PC-9 (cell line): ENCODE measurements around the gene HLA-A. TPM values are rescaled to one million over a fixed set of nuclear protein-coding genes. Genes with fewer than 3 reads are reported as not detected.

Experiments used
- BruUV-seq: library from RNA; stranded (reverse); fragments of 400-500 nt; replicated peaks from 2 replicates; lab custom pipeline; 2021; lab: Mats Ljungman, UMichigan
- CTCF ChIA-PET: fragments of 300-600 bp; sonication (Branson Sonifier 250); formaldehyde crosslinking; loops from one replicate; lab custom pipeline; 2022; ENCODE audit warnings: antibody characterized with exemption; lab: Charles Lee
- POLR2A ChIA-PET: fragments of 300-600 bp; sonication (Branson Sonifier 250); formaldehyde crosslinking; loops from one replicate; lab custom pipeline; 2022; ENCODE audit warnings: antibody characterized with exemption; ENCODE audit not compliant: unreplicated experiment; lab: Charles Lee
- DNase-seq, 2 experiments: peaks; one replicate each; pipeline versions ENCODE4 v3.0.0 to v3.0.0-alpha.2; 2015 to 2022; ENCODE audit warnings: mixed read lengths in 1 of 2
- H2AFZ ChIP-seq: fragments of 200-600 bp; sonication (generic); 2 replicates; pipeline ENCODE4 v1.8.1; 2017; ENCODE audit warnings: antibody characterized with exemption
- H3F3A ChIP-seq: fragments of 200-600 bp; sonication (generic); 2 replicates; pipeline ENCODE4 v1.8.1; 2017; ENCODE audit warnings: antibody characterized with exemption, mild to moderate bottlenecking, low read depth; ENCODE audit not compliant: insufficient read depth
- H3K27ac ChIP-seq: fragments of 200-600 bp; sonication (generic); 2 replicates; pipeline ENCODE4 v1.6.1; 2016; ENCODE audit warnings: mixed run types
- H3K27me3 ChIP-seq: fragments of 200-600 bp; sonication (generic); 2 replicates; pipeline ENCODE4 v1.6.1; 2016; ENCODE audit warnings: low read depth, mixed run types; ENCODE audit not compliant: insufficient read depth
- H3K36me3 ChIP-seq: fragments of 200-600 bp; sonication (generic); 2 replicates; pipeline ENCODE4 v1.6.1; 2016; ENCODE audit warnings: low read depth, mixed run types
- H3K4me1 ChIP-seq: fragments of 200-600 bp; sonication (generic); replicated peaks from 2 replicates; pipeline ENCODE4 v1.6.1; 2016; ENCODE audit warnings: mixed run types; ENCODE audit not compliant: insufficient read depth
- H3K4me2 ChIP-seq: fragments of 200-600 bp; sonication (generic); 2 replicates; pipeline ENCODE4 v1.6.1; 2017; ENCODE audit warnings: mixed run types
- H3K4me3 ChIP-seq: fragments of 200-600 bp; sonication (generic); 2 replicates; pipeline ENCODE4 v1.6.1; 2016; ENCODE audit warnings: mixed run types
- H3K79me2 ChIP-seq: fragments of 200-600 bp; sonication (generic); 2 replicates; pipeline ENCODE4 v1.6.1; 2017; ENCODE audit warnings: low read depth, mixed run types
- H3K9me2 ChIP-seq: fragments of 200-600 bp; sonication (generic); 2 replicates; pipeline ENCODE4 v1.8.1; 2017; ENCODE audit warnings: mild to moderate bottlenecking; ENCODE audit not compliant: insufficient read depth
- H3K9me3 ChIP-seq: fragments of 200-600 bp; sonication (generic); 2 replicates; pipeline ENCODE4 v1.8.1; 2016; ENCODE audit warnings: low read depth; ENCODE audit not compliant: insufficient read depth
- H4K20me1 ChIP-seq: fragments of 200-600 bp; sonication (generic); 2 replicates; pipeline ENCODE4 v1.8.1; 2017; ENCODE audit not compliant: insufficient read depth
- CTCF ChIP-seq: fragments of 200-600 bp; sonication (generic); conservative IDR thresholded peaks from 2 replicates; pipeline ENCODE4 v1.6.1; 2017; ENCODE audit warnings: mixed run types, antibody characterized with exemption, mild to moderate bottlenecking, moderate library complexity
- EZH2 ChIP-seq: fragments of 200-600 bp; sonication (generic); IDR thresholded peaks from 2 replicates; pipeline ENCODE4 v1.8.0; 2017; ENCODE audit warnings: antibody characterized with exemption, low read depth
- intact Hi-C: fragments of 100-400 bp; cut with micrococcal nuclease; formaldehyde crosslinking; loops from one replicate; pipeline ENCODE4 v1.10.0; 2022; ENCODE audit not compliant: unreplicated experiment
- total RNA-seq: library from RNA; stranded (reverse); gene quantifications from 2 replicates; pipeline ENCODE4 v1.2.3, GENCODE V29; 2021

The HLA-A gene
- total RNA-seq, 1 experiment from 2014 or later, result 168 TPM

DNA sequence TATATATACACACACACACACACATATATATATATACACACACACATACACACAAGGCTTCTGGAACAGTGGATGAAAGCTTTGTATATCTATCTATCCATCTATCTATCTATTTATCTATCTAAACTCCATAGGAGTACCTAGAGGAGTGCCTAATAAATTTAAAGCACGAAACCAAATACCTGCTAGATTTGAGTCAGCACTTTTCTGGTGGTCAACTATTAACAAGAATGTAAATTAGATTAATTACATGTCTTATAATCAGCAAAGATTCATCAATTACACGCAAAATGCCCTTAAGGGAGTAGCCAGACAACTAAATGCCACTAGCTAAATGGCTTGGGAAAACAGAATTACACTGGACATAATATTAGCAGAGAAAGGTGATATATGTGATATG lies 26.6 kb downstream of the HLA-A start:
- Histone ChIP-seq H3K4me2 (no peak overlapping the region), H3K27me3 (no peaks in the 10 kb centered on the region), H3K9me2 (no peaks in the 10 kb centered on the region), H3K36me3 (no peaks in the 10 kb centered on the region), H3K4me3 (no peak overlapping the region), H3K9me3 (no peaks in the 10 kb centered on the region), H4K20me1 (no peaks in the 10 kb centered on the region), H3K4me1 (peaks cover 46% of the 10 kb centered on the region), H3K27ac (no peak overlapping the region), H3F3A (peaks cover 37% of the 10 kb centered on the region), H3K79me2 (no peaks in the 10 kb centered on the region), H2AFZ (no peak overlapping the region)
- no TSS peak for BruUV-seq
- ChIA-PET CTCF (no interaction called here), POLR2A (no interaction called here)
- TF ChIP-seq CTCF (no peak), EZH2 (no peak)
- no peak for DNase-seq
- intact Hi-C loops, result loop anchor here (5.0 kb wide), 1 partner anchor 98 kb away; the partner anchor contains the start of gene PPP1R11

DNA sequence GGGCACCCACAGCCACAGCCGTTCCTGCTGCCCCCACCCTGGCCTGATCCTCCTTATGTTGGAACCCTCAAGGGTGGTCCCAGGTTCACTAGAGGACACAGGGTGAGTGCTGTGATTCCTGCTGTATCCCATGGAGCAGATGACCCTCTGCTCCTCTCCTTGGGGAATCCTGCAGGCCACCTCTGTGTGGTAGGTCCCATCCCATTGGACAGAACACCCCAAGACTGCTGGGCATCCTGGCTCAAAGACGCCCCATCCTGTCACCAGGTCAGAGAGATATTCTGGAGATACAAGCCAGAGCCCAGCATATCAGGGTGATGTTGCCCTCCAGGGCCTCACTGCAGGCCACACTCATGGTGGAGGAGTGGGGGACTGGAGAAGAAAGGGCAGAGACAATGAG lies 28.4 kb downstream of the HLA-A start:
- H3K27ac ChIP-seq, result no peak overlapping the region
- H3K4me1 ChIP-seq, result peaks cover 30% of the 10 kb centered on the region
- H3K36me3 ChIP-seq, result no peaks in the 10 kb centered on the region
- POLR2A ChIA-PET, result no interaction called here
- no peaks in the 10 kb centered on the region for H3K9me2 ChIP-seq
- CTCF ChIA-PET, result no interaction called here
- H2AFZ ChIP-seq, result no peak overlapping the region
- no TSS peak for BruUV-seq
- no peaks in the 10 kb centered on the region for H4K20me1 ChIP-seq
- no peaks in the 10 kb centered on the region for H3K27me3 ChIP-seq
- H3K9me3 ChIP-seq, result no peaks in the 10 kb centered on the region
- peaks cover 24% of the 10 kb centered on the region for H3F3A ChIP-seq
- H3K4me3 ChIP-seq, result no peak overlapping the region
- intact Hi-C loops, result no loop called here
- H3K4me2 ChIP-seq, result no peak overlapping the region
- TF ChIP-seq CTCF, result no peak
- no peak for TF ChIP-seq EZH2
- no peak for DNase-seq
- no peaks in the 10 kb centered on the region for H3K79me2 ChIP-seq

DNA sequence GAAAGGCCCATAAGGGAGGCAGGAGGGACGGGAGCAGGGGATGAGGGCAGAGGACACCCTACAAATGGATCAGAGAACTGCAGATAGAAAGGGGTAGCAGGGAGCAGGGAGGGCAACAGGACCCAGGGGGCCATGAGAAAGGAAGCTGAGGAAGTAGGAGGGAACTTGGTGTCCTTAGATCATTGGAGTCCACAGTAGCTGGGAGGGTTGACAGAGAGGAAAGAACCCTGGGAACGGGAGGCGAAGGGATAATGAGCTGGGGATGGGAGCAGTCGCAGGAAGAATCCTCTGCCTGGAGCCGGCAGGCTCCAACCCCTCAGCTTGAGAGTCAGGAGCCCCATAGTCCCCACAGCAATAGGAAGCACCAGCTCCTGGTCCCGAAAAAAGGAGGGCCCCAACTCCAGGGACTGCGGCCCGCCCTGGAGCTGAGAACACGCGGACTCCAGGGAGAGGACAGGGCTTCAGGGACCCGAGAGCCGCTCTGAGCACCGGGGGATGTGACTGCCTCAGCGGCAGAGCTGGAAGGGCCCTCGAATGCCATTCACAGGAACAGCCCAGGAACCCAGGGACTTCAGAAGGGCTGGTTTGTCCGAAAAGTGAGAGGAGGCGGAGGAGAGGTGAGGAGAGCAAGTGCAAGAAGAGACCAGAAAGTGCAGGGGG lies 32.7 kb downstream of the HLA-A start:
- no peaks in the 10 kb centered on the region for H3K79me2 ChIP-seq
- POLR2A ChIA-PET, result interaction anchor here (0.7 kb wide), 1 partner anchor 238 kb away, joined by 5 read pairs; the partner anchor contains the start of gene TRIM26
- no peak overlapping the region for H3K4me2 ChIP-seq
- no peak overlapping the region for H2AFZ ChIP-seq
- peaks cover 17% of the 10 kb centered on the region; the same call in 1 of the 2 replicates for H3F3A ChIP-seq
- H3K4me3 ChIP-seq, result no peak overlapping the region
- no peak for DNase-seq
- no peaks in the 10 kb centered on the region for H3K9me2 ChIP-seq
- no peaks in the 10 kb centered on the region for H3K27me3 ChIP-seq
- no peak for TF ChIP-seq EZH2
- no peak for TF ChIP-seq CTCF
- no peaks in the 10 kb centered on the region for H4K20me1 ChIP-seq
- intact Hi-C loops, result no loop called here
- no peaks in the 10 kb centered on the region for H3K36me3 ChIP-seq
- CTCF ChIA-PET, result no interaction called here
- no TSS peak for BruUV-seq
- no peaks in the 10 kb centered on the region for H3K9me3 ChIP-seq
- H3K27ac ChIP-seq, result no peak overlapping the region
- peaks cover 10% of the 10 kb centered on the region for H3K4me1 ChIP-seq
